Gastroesophageal sphincter (tissue), 4 donors: ENCODE measurements around the gene B3GLCT. TPM values are rescaled to one million over a fixed set of nuclear protein-coding genes. Genes with fewer than 3 reads are reported as not detected.

Experiments
- ATAC-seq: fragments of 150-250 bp; one replicate; pipeline ENCODE4 v1.9.1; 2016; ENCODE audit warnings: mild to moderate bottlenecking, moderate library complexity
- H3K27ac ChIP-seq, 4 donors: fragments of 200-600 bp; sonication (generic) in 3 of 4; 1 replicate in 3 of 4; 2 replicates in 1 of 4; pipeline ENCODE4 v1.5.1; 2016 to 2019
- H3K27me3 ChIP-seq: fragments of 200-600 bp; sonication (generic); one replicate; pipeline ENCODE4 v1.5.1; 2019
- H3K36me3 ChIP-seq, 2 donors: fragments of 200-600 bp; sonication (generic); one replicate each; pipeline ENCODE4 v1.5.1; 2019; ENCODE audit warnings: control low read depth in 1 of 2
- H3K4me1 ChIP-seq, 3 donors: fragments of 200-600 bp; sonication (generic); 1 replicate in 2 of 3; 2 replicates in 1 of 3; pipeline ENCODE4 v1.5.1; 2016 to 2019; ENCODE audit warnings: control low read depth in 2 of 3
- H3K4me3 ChIP-seq, 2 donors: fragments of 200-600 bp; sonication (generic); one replicate each; pipeline ENCODE4 v1.5.1; 2019; ENCODE audit warnings: mild to moderate bottlenecking in 1 of 2, moderate library complexity in 1 of 2
- H3K9me3 ChIP-seq, 3 donors: fragments of 200-600 bp; sonication (generic); one replicate each; pipeline ENCODE4 v1.5.1; 2017 to 2019; ENCODE audit warnings: control low read depth in 2 of 3
- EP300 ChIP-seq: sonication (generic); formaldehyde crosslinking; IDR thresholded peaks from one replicate; pipeline ENCODE4 v1.6.1; 2017; ENCODE audit warnings: antibody characterized with exemption, mild to moderate bottlenecking
- POLR2A ChIP-seq, 2 donors: fragments of 450-650 bp; IDR thresholded peaks; one replicate each; pipeline ENCODE4 v1.6.1; 2017; ENCODE audit warnings: antibody characterized with exemption in 2 of 2, mild to moderate bottlenecking in 2 of 2, moderate library complexity in 1 of 2
- POLR2AphosphoS5 ChIP-seq: sonication (generic); formaldehyde crosslinking; IDR thresholded peaks from one replicate; pipeline ENCODE4 v1.6.1; 2017; ENCODE audit warnings: antibody characterized with exemption
- WGBS, 2 donors: methylation state at CpG; one replicate each; pipeline ENCODE4 v1.1.5; 2018; ENCODE audit warnings: low coverage in 1 of 2; 5-methylcytosine and 5-hydroxymethylcytosine counted together
- total RNA-seq, 4 donors: library from RNA; depleted of rRNA; stranded (reverse); fragments of >200 nt; gene quantifications; one replicate each; pipeline ENCODE4 v1.1.0, GENCODE V29; 2016
- TF ChIP-seq, protein P1 (sequence below), 4 experiments: fragments of 200-600 bp in 2 of 4; fragments of 450-650 bp in 2 of 4; sonication (generic) in 1 of 4; IDR thresholded peaks; one replicate each; pipeline ENCODE4 v1.5.1; 2017 to 2019; ENCODE audit warnings: antibody characterized with exemption in 4 of 4, mild to moderate bottlenecking in 2 of 4, moderate library complexity in 2 of 4

The B3GLCT gene
- total RNA-seq, 4 donors from 2014 or later: 6.2 to 15.2 (median 7.8) TPM

DNA sequence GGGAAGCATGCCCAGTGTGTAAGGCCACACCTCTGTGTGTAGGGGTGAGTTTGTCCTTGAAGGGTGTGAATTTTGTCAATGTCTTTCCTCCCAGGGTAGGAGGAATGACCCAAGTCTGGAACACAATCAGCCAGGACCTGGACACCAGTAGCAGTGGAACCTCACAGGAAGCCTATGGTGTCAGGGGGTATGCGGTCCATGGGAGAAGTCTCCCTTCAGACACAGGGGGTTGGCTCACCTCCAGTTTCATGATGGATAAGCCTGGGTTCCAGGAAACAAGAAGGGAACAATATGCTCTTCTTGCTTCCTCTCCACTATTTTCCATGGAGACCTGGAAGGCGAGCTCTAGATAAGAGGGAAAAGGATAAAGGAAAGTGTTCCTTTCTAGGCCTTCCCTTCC, 23.9 kb downstream of the B3GLCT start:
- ATAC-seq: no peak
- no peak overlapping the region for H3K4me3 ChIP-seq
- H3K27ac ChIP-seq: no peak overlapping the region
- peaks cover 0 to 7% of the 10 kb centered on the region in 2 donors for H3K36me3 ChIP-seq
- TF ChIP-seq POLR2A (IDR thresholded peaks at IDR 0.05): no peak
- no peak for TF ChIP-seq EP300
- TF ChIP-seq, protein P1, sequence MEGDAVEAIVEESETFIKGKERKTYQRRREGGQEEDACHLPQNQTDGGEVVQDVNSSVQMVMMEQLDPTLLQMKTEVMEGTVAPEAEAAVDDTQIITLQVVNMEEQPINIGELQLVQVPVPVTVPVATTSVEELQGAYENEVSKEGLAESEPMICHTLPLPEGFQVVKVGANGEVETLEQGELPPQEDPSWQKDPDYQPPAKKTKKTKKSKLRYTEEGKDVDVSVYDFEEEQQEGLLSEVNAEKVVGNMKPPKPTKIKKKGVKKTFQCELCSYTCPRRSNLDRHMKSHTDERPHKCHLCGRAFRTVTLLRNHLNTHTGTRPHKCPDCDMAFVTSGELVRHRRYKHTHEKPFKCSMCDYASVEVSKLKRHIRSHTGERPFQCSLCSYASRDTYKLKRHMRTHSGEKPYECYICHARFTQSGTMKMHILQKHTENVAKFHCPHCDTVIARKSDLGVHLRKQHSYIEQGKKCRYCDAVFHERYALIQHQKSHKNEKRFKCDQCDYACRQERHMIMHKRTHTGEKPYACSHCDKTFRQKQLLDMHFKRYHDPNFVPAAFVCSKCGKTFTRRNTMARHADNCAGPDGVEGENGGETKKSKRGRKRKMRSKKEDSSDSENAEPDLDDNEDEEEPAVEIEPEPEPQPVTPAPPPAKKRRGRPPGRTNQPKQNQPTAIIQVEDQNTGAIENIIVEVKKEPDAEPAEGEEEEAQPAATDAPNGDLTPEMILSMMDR (IDR thresholded peaks at IDR 0.05): no peak
- no peak for TF ChIP-seq POLR2AphosphoS5
- no peaks in the 10 kb centered on the region for H3K27me3 ChIP-seq
- WGBS, 2 donors: 91 to 100% methylated on average over 1 of the region's 2 CpGs
- no peaks in the 10 kb centered on the region for H3K4me1 ChIP-seq
- no peaks in the 10 kb centered on the region for H3K9me3 ChIP-seq

DNA sequence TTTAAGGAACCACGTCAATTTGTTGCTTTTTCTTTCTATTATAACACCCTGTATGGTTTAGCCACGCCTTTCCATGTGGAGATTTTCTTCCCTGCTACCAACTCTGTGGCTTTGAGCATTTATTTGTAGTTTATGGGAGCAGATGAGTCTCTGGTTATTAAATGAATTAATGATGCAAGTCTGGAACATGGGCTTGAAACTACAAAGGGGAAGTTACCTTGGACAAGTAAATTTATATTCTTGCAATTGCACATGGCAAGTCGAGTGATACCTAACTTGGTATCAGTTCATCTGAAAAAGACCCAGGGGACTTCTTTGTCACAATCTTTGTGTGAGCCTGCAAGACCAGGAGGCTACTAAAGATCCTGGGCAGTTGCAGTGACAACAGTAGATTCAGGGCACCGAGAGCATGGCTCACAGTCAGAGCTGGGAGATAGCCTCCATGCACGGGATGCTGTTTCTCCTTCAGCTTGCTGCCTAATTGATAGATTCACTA, 24.4 kb downstream of the B3GLCT start:
- Histone ChIP-seq H3K27ac (no peak overlapping the region), H3K9me3 (no peaks in the 10 kb centered on the region), H3K27me3 (no peaks in the 10 kb centered on the region), H3K4me1 (no peaks in the 10 kb centered on the region), H3K4me3 (no peak overlapping the region), H3K36me3 (peaks cover 0 to 7% of the 10 kb centered on the region in 2 donors)
- ATAC-seq: no peak
- 60 to 96% methylated on average over 2 to 5 of the region's 5 CpGs for WGBS, 2 donors
- TF ChIP-seq POLR2A (IDR thresholded peaks at IDR 0.05): no peak
- no peak for TF ChIP-seq POLR2AphosphoS5
- no peak for TF ChIP-seq EP300
- TF ChIP-seq, protein P1 (IDR thresholded peaks at IDR 0.05): no peak

DNA sequence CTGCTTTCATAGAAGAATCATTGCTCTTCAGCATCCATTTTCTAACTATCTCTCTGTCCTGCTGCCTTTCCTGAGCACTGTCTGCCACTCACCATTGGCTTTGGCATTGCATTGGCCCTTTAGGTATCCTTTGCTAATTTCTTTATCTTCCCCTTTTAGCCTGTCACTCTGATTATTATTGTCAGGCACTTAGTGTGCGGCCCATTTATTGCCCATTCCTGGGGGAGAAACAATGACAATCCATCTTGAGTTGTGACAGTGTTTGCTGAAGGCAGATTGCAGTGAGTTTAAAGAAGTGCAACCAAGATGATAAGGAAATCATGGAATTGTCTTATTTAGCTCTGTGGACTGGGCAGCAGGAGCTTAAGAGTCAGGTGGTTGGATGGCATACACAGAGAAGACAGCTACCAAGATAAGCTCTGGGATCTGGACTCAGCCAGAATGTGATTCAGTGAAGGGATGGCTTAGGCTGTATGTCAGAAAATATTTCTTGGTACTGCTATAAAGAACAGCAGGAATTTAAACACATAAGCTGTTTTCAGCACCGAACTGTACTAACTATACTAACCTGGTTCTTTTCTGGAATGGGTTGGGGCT, 25.3 kb downstream of the B3GLCT start:
- Histone ChIP-seq H3K36me3 (peaks cover 0 to 7% of the 10 kb centered on the region in 2 donors), H3K4me3 (no peak overlapping the region), H3K27me3 (no peaks in the 10 kb centered on the region), H3K27ac (no peak overlapping the region), H3K4me1 (no peaks in the 10 kb centered on the region), H3K9me3 (no peaks in the 10 kb centered on the region)
- WGBS, 2 donors: 56 to 83% methylated on average over 1 to 2 of the region's 2 CpGs
- ATAC-seq: no peak
- TF ChIP-seq POLR2A (IDR thresholded peaks at IDR 0.05) (no peak), POLR2AphosphoS5 (no peak)

DNA sequence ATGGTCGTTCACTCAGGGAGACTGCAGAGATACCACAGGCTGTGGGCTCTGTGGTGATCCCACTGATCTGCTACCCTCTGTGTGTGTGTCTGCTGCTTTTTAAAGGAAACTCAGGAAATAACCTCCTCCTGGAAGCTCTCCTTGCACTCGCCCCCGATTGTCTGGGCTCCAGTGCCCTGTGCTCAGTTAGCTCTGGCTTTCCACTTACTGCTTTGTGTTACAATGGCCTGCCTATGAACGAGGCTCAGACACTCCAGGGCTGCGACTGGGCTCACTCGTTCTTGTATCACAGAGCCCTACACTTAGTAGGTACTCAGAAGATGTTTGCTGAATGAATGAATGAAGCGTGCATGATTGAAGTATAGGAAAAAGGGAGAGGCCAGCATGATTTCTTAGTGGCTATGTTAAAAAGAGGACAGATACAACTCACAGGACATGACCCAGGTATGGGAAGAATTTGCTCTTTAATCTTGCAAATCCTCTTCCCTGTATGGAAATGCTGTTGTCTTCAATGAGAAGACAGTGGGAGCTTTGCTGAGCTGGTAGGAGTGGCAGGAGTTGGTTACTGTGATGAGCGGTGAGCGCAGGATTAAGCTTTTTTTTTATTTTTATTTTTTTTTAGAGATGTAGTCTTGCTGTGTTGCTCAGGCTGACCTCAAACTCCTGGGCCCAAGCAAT, 26.4 kb downstream of the B3GLCT start:
- no peak overlapping the region for H3K27ac ChIP-seq
- H3K9me3 ChIP-seq: no peaks in the 10 kb centered on the region
- ATAC-seq: no peak
- peaks cover 0 to 7% of the 10 kb centered on the region in 2 donors for H3K36me3 ChIP-seq
- no peaks in the 10 kb centered on the region for H3K27me3 ChIP-seq
- WGBS, 2 donors: 85 to 100% methylated on average over 3 to 9 of the region's 9 CpGs
- no peaks in the 10 kb centered on the region for H3K4me1 ChIP-seq
- TF ChIP-seq POLR2AphosphoS5 (no peak), EP300 (no peak), POLR2A (IDR thresholded peaks at IDR 0.05) (no peak)
- TF ChIP-seq, protein P1 (IDR thresholded peaks at IDR 0.05): no peak
- no peak overlapping the region for H3K4me3 ChIP-seq

DNA sequence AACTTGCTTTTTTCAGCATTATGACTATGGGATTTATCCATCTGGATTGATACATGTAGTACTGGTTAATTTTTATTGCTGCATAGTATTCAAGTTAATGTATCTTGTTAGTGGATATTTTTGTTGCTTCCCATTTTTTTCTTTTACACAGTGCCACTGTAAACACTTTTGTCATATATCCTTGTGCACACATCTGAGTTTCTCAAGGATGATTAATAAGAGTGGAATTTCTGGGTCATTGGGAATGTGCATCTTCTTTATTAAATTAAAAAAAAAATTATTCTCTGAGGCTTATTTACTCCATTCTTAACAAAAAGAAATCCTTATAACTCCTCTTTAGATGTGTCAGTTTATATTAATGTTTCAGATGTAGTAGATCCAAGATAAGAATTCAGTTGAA, 27.3 kb downstream of the B3GLCT start:
- no peak for ATAC-seq
- Histone ChIP-seq H3K27ac (no peak overlapping the region), H3K9me3 (no peaks in the 10 kb centered on the region), H3K36me3 (peaks cover 0 to 7% of the 10 kb centered on the region in 2 donors), H3K4me1 (no peaks in the 10 kb centered on the region), H3K4me3 (no peak overlapping the region), H3K27me3 (no peaks in the 10 kb centered on the region)
- TF ChIP-seq EP300: no peak
- TF ChIP-seq, protein P1 (IDR thresholded peaks at IDR 0.05): no peak
